ENCODE data around the gene COL4A2.

DNA sequence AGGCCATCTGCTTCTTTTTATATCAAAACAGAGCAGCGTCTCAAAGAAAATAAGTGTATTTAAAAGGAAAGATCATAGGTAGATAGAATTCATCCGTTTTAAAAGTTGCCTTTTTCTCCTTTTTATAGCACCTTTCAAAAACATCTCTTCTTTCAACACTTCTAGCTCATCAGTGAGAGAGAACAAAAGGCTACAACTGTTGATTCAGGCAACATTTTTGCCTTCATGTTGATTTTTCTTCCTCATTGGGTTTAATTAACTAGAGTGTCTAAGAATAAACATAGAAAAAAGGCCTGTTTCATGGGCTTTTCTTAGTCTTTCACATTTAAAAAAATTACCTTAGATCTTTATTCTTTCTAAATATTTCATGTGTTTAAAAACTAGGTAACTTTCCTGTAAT, 13.6 kb downstream of the COL4A2 start:
- TF ChIP-seq, protein P1, sequence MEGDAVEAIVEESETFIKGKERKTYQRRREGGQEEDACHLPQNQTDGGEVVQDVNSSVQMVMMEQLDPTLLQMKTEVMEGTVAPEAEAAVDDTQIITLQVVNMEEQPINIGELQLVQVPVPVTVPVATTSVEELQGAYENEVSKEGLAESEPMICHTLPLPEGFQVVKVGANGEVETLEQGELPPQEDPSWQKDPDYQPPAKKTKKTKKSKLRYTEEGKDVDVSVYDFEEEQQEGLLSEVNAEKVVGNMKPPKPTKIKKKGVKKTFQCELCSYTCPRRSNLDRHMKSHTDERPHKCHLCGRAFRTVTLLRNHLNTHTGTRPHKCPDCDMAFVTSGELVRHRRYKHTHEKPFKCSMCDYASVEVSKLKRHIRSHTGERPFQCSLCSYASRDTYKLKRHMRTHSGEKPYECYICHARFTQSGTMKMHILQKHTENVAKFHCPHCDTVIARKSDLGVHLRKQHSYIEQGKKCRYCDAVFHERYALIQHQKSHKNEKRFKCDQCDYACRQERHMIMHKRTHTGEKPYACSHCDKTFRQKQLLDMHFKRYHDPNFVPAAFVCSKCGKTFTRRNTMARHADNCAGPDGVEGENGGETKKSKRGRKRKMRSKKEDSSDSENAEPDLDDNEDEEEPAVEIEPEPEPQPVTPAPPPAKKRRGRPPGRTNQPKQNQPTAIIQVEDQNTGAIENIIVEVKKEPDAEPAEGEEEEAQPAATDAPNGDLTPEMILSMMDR (IDR thresholded peaks at IDR 0.05), result no peak
- no peak for TF ChIP-seq EZH2 (IDR thresholded peaks at IDR 0.05; ENCODE audit: borderline replicate concordance, insufficient read depth, low read depth, low read length, poor library complexity, severe bottlenecking)

All from B cell (primary cell).